Stimulated activated CD4-positive, alpha-beta T cell treated with anti-CD3 and anti-CD28 coated beads, Interleukin-12 subunit alpha, Interleukin-12 subunit beta, amount 100 ng/mL, for 24 hours (primary cell): ENCODE data around the gene HIVEP3.

Experiments used
- DNase-seq, 2 experiments: peaks; one replicate each; pipeline ENCODE4 v3.0.0-alpha.2; 2020; ENCODE audit warnings: low read depth in 2 of 2

Gene HIVEP3

GRCh38 chr1:41687007-41687406, 231.7 kb downstream of the HIVEP3 start:
- no peak for DNase-seq

GRCh38 chr1:41683681-41684500, 234.8 kb downstream of the HIVEP3 start:
- no peak for DNase-seq

GRCh38 chr1:41682845-41683625, 235.7 kb downstream of the HIVEP3 start:
- DNase-seq, result no peak

- no peak for DNase-seq
Measured at GRCh38 chr1:41682149-41682548, 236.6 kb downstream of the HIVEP3 start.

GRCh38 chr1:41681331-41682098, 237.2 kb downstream of the HIVEP3 start:
- no peak for DNase-seq

GRCh38 chr1:41679994-41680393, 238.7 kb downstream of the HIVEP3 start:
- DNase-seq, result no peak

GRCh38 chr1:41679531-41679930, 239.2 kb downstream of the HIVEP3 start:
- DNase-seq, result no peak

- no peak for DNase-seq
Measured at GRCh38 chr1:41678111-41678878, 240.4 kb downstream of the HIVEP3 start.

- no peak for DNase-seq
Measured at GRCh38 chr1:41677620-41678019, 241.1 kb downstream of the HIVEP3 start.

- DNase-seq, result no peak
Measured at GRCh38 chr1:41675401-41675800, 243.3 kb downstream of the HIVEP3 start.

GRCh38 chr1:41674522-41674921, 244.2 kb downstream of the HIVEP3 start:
- no peak for DNase-seq

GRCh38 chr1:41673806-41674205, 244.9 kb downstream of the HIVEP3 start:
- no peak for DNase-seq

- no peak for DNase-seq
Measured at GRCh38 chr1:41673378-41673777, 245.3 kb downstream of the HIVEP3 start.

GRCh38 chr1:41672641-41673361, 245.9 kb downstream of the HIVEP3 start:
- no peak for DNase-seq

- DNase-seq, result no peak
Measured at GRCh38 chr1:41672173-41672572, 246.5 kb downstream of the HIVEP3 start.

GRCh38 chr1:41671116-41671755, 247.5 kb downstream of the HIVEP3 start:
- no peak for DNase-seq

GRCh38 chr1:41670217-41670957, 248.3 kb downstream of the HIVEP3 start:
- DNase-seq, result no peak

GRCh38 chr1:41668967-41669366, 249.8 kb downstream of the HIVEP3 start:
- DNase-seq, result no peak

GRCh38 chr1:41668054-41668660, 250.6 kb downstream of the HIVEP3 start:
- DNase-seq, result no peak
